K562 (cell line): Measurements from ENCODE around the gene GLIS2. TPM values are rescaled to one million over a fixed set of nuclear protein-coding genes. Genes with fewer than 3 reads are reported as not detected.
A peak's percentile ranks its signal among the peaks of the same experiment; 100 is the strongest.

Source experiments
- ARID3A ChIP-seq: IDR thresholded peaks from 2 replicates; pipeline ENCODE4 v1.6.1; 2012; ENCODE audit warnings: low read depth, low read length, improper control_type of control experiment, borderline replicate concordance
- ATF2 ChIP-seq: sonication (generic); formaldehyde crosslinking; IDR thresholded peaks from 2 replicates; pipeline ENCODE4 v1.8.1; 2022; ENCODE audit warnings: missing genetic modification reagents
- CREB3 ChIP-seq: fragments of 450-650 bp; conservative IDR thresholded peaks from 2 replicates; pipeline ENCODE4 v1.6.1; 2016; ENCODE audit warnings: missing genetic modification characterization, low read depth, mild to moderate bottlenecking, missing compliant biosample characterization, moderate library complexity
- ELF1 ChIP-seq: fragments of 200-800 bp; sonication (Bioruptor generic); IDR thresholded peaks from 2 replicates; pipeline ENCODE4 v1.6.1; 2016; ENCODE audit warnings: missing genetic modification characterization, missing compliant biosample characterization
- FOXK1 ChIP-seq: sonication (generic); formaldehyde crosslinking; IDR thresholded peaks from 2 replicates; pipeline ENCODE4 v1.8.0; 2022; ENCODE audit warnings: missing genetic modification reagents, mild to moderate bottlenecking, borderline replicate concordance
- HDAC2 ChIP-seq: fragments of 450-650 bp; IDR thresholded peaks from 2 replicates; pipeline ENCODE4 v1.6.1; 2016; ENCODE audit warnings: mild to moderate bottlenecking
- IRF1 ChIP-seq: sonication (generic); formaldehyde crosslinking; IDR thresholded peaks from 2 replicates; pipeline ENCODE4 v1.8.0; 2022; ENCODE audit warnings: missing genetic modification reagents, mild to moderate bottlenecking, borderline replicate concordance
- JUNB ChIP-seq: fragments of 450-650 bp; formaldehyde crosslinking; conservative IDR thresholded peaks from 2 replicates; pipeline ENCODE4 v1.4.0; 2020; ENCODE audit warnings: mild to moderate bottlenecking
- NR4A1 ChIP-seq, 2 experiments: fragments of 250-450 bp in 1 of 2; fragments of 450-650 bp in 1 of 2; sonication (Bioruptor Pico) in 1 of 2; IDR thresholded peaks; 2 replicates each; pipeline versions ENCODE4 v1.4.0 to v1.6.1; 2016 to 2020; ENCODE audit warnings: mild to moderate bottlenecking in 2 of 2, missing compliant biosample characterization in 1 of 2, missing genetic modification characterization in 1 of 2, moderate library complexity in 1 of 2
- RB1 ChIP-seq: fragments of 450-650 bp; IDR thresholded peaks from 2 replicates; pipeline ENCODE4 v1.6.1; 2017; ENCODE audit warnings: low read depth, mild to moderate bottlenecking
- RNF219 ChIP-seq: fragments of 250-450 bp; sonication (Bioruptor Pico); IDR thresholded peaks from 2 replicates; pipeline ENCODE4 v1.5.0; 2022; ENCODE audit warnings: mild to moderate bottlenecking
- TCF15 ChIP-seq: fragments of 250-450 bp; sonication (Bioruptor Pico); IDR thresholded peaks from 2 replicates; pipeline ENCODE4 v1.8.0; 2022; ENCODE audit warnings: moderate library complexity, mild to moderate bottlenecking, inconsistent platforms
- USF2 ChIP-seq: sonication (generic); formaldehyde crosslinking; IDR thresholded peaks from 2 replicates; pipeline ENCODE4 v1.5.0; 2020; ENCODE audit warnings: missing genetic modification reagents
- ZFX ChIP-seq: sonication (generic); formaldehyde crosslinking; IDR thresholded peaks from 2 replicates; pipeline ENCODE4 v1.8.0; 2022; ENCODE audit warnings: mild to moderate bottlenecking, missing genetic modification reagents, moderate library complexity
- polyA plus RNA-seq, 8 experiments: library from polyadenylated mRNA; depleted of rRNA in 4 of 8; stranded (reverse) in 5 of 8; unstranded in 3 of 8; fragments of >200 nt; fragmentation: Nextera tagmentation in 2 of 8; fragmentation: Illumina TruSeq in 1 of 8; extraction: Ambion mirVana in 2 of 8; extraction: Trizol in 1 of 8; gene quantifications; 2 replicates each; pipeline versions ENCODE4 v1.2.1 to v1.2.3, GENCODE V29; 2011 to 2014; ENCODE audit warnings: inconsistent platforms in 1 of 8, missing spikeins in 1 of 8
- total RNA-seq, 7 experiments: library from RNA; depleted of rRNA in 6 of 7; stranded (reverse); fragments of >200 nt in 6 of 7; fragmentation: Illumina TruSeq in 2 of 7; extraction: Trizol in 2 of 7; gene quantifications; 2 replicates each; pipeline versions ENCODE4 v1.2.1 to v1.2.3, GENCODE V29; 2011 to 2021; ENCODE audit warnings: low replicate concordance in 1 of 7

The GLIS2 gene
- total and polyA plus RNA-seq, 9 of the 15 experiments (the other 6 are each of a cell fraction or from before 2014, with no cell fraction given): 0.10 to 9.0 (median 0.57) TPM

GRCh38 chr16:4371357-4372000 lies 55.6 kb downstream of the GLIS2 start, which contains the start of gene VASN (continued):
- TF ChIP-seq ARID3A (no peak), FOXK1 (CRISPR knock-in tag) (no peak), USF2 (CRISPR knock-in tag) (peak; percentile 25; the same call in 1 of the 2 replicates), TCF15 (CRISPR knock-in tag) (peak; percentile 34; the same call in 1 of the 2 replicates), HDAC2 (no peak), ZFX (CRISPR knock-in tag) (peak; percentile 36; the same call in 1 of the 2 replicates), IRF1 (peak; percentile 48; the same call in 1 of the 2 replicates), ATF2 (CRISPR knock-in tag) (no peak), JUNB (no peak), RNF219 (CRISPR knock-in tag) (no peak), ELF1 (no peak), RB1 (peak; percentile 36; the same call in 1 of the 2 replicates), CREB3 (no peak), NR4A1 (CRISPR knock-in tag; IDR thresholded peaks at IDR 0.05) (no peak), NR4A1 (tag; IDR thresholded peaks at IDR 0.05) (no peak)
